Measurements from ENCODE around the gene GPHN. TPM values are rescaled to one million over a fixed set of nuclear protein-coding genes. Genes with fewer than 3 reads are reported as not detected.

Gene GPHN
- total RNA-seq, 1 donor from 2014 or later = 12.9 TPM

GRCh38 chr14:66514213-66514612 is 6.3 kb downstream of the GPHN start:
- no peak for TF ChIP-seq CTCF (IDR thresholded peaks at IDR 0.05; ENCODE audit: insufficient read depth, low read length, poor library complexity, severe bottlenecking)
- H3K4me3 ChIP-seq (ENCODE audit: low read depth, low read length) = no peak overlapping the region
- no peaks in the 10 kb centered on the region for H3K27me3 ChIP-seq (ENCODE audit: control insufficient read depth, insufficient read depth, low read length)
- no peak for DNase-seq (ENCODE audit: low read depth)
- H3K36me3 ChIP-seq (ENCODE audit: control insufficient read depth, insufficient read depth, low read length) = no peaks in the 10 kb centered on the region

DNA sequence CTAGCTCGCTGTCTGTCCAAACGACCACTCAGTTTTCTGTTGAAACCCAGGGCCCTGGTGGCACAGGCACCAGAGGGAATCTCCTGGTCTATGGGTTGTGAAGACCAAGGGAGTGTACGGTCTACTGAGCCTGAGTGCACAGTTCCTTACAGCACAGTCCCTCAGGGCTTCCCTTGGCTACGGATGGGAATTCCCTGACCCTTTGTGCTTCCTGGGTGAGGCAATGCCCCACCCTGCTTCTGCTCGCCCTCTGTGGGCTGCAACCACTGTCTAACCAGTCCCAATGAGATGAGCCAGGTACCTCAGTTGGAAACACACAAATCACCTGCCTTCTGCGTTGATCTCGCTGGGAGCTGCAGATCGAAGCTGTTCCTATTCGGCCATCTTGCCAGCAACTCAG is 22.6 kb downstream of the GPHN start:
- TF ChIP-seq CTCF (IDR thresholded peaks at IDR 0.05; ENCODE audit: insufficient read depth, low read length, poor library complexity, severe bottlenecking) = no peak
- no peak overlapping the region for H3K4me3 ChIP-seq (ENCODE audit: low read depth, low read length)
- no peaks in the 10 kb centered on the region for H3K36me3 ChIP-seq (ENCODE audit: control insufficient read depth, insufficient read depth, low read length)
- DNase-seq (ENCODE audit: low read depth) = no peak
- no peaks in the 10 kb centered on the region for H3K27me3 ChIP-seq (ENCODE audit: control insufficient read depth, insufficient read depth, low read length)

GRCh38 chr14:66539034-66539433 is 31.1 kb downstream of the GPHN start:
- Histone ChIP-seq H3K36me3 (ENCODE audit: control insufficient read depth, insufficient read depth, low read length) (no peaks in the 10 kb centered on the region), H3K4me3 (ENCODE audit: low read depth, low read length) (no peak overlapping the region), H3K27me3 (ENCODE audit: control insufficient read depth, insufficient read depth, low read length) (no peaks in the 10 kb centered on the region)
- no peak for DNase-seq (ENCODE audit: low read depth)
- TF ChIP-seq CTCF (IDR thresholded peaks at IDR 0.05; ENCODE audit: insufficient read depth, low read length, poor library complexity, severe bottlenecking) = no peak

DNA sequence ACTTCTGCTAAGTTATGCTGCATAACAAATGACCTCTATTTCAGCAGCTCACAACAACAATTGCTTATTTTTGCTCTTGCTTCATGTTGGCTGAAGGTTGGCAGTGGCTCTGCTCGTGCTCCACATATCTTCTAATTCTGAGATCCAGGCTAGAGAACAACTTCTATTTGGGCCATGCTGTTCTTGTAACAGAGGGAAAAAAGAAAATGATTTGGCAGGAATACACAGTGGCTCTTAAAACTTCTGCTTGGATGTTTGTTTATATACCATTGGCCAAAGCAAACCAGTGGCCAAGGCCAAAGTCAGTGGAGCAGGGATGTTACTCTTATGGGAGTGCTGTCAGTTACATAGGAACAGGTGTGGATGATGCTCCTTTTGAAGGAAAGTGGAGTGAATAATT is 32.1 kb downstream of the GPHN start:
- H3K27me3 ChIP-seq (ENCODE audit: control insufficient read depth, insufficient read depth, low read length) = no peaks in the 10 kb centered on the region
- no peak for TF ChIP-seq CTCF (IDR thresholded peaks at IDR 0.05; ENCODE audit: insufficient read depth, low read length, poor library complexity, severe bottlenecking)
- no peak for DNase-seq (ENCODE audit: low read depth)

DNA sequence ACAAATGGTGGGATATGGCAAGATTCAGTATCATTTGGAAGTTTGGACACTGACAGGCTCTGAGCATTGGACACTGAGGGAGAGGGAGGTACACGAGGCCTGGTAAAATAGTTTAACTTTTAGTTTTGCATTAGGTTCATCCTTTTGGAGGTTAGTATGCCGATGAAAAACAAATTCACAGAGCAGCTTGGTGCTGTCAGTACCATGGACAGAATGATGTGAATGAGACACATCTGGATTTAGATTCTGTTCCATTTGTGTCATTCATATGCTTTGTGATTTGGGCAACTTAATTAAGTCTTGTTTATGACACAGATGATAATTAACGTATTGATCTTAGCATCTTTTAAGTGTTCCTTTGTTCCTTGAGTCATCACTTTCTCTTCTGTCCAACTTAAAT is 33.7 kb downstream of the GPHN start:
- DNase-seq (ENCODE audit: low read depth) = no peak

More for the DNA sequence above, 32.1 kb downstream of the GPHN start:
- Histone ChIP-seq H3K36me3 (ENCODE audit: control insufficient read depth, insufficient read depth, low read length) (no peaks in the 10 kb centered on the region), H3K4me3 (ENCODE audit: low read depth, low read length) (no peak overlapping the region)

More for the DNA sequence above, 33.7 kb downstream of the GPHN start:
- Histone ChIP-seq H3K4me3 (ENCODE audit: low read depth, low read length) (no peak overlapping the region), H3K27me3 (ENCODE audit: control insufficient read depth, insufficient read depth, low read length) (no peaks in the 10 kb centered on the region), H3K36me3 (ENCODE audit: control insufficient read depth, insufficient read depth, low read length) (no peaks in the 10 kb centered on the region)
- no peak for TF ChIP-seq CTCF (IDR thresholded peaks at IDR 0.05; ENCODE audit: insufficient read depth, low read length, poor library complexity, severe bottlenecking)

All from kidney epithelial cell (primary cell).